ENCODE data around the gene CTDSPL.

Gene CTDSPL

DNA sequence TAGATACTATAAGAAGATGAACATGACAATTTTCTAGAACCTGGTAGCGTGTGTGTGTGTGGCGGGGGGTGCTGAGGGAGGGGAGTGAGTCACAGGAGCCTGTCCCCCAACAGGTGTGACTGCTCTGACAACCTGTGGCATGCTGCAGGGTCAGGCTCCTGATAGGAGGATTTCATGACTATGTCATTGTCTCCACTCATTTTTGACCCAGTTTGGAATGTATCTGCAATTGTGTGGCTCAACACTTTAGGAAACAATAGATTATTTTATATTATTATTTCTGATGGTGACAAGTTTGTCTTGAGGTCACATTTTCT is 119.6 kb downstream of the CTDSPL start:
- ATAC-seq: no peak

GRCh38 chr3:37982331-37982730 is 120.7 kb downstream of the CTDSPL start:
- ATAC-seq: no peak
- TF ChIP-seq ZFP30 (CRISPR knock-in tag; IDR thresholded peaks at IDR 0.05) (no peak), PATZ1 (CRISPR knock-in tag; IDR thresholded peaks at IDR 0.05; ENCODE audit: borderline replicate concordance) (no peak), ZFP3 (CRISPR knock-in tag; IDR thresholded peaks at IDR 0.05) (no peak), ZC3H10 (CRISPR knock-in tag; IDR thresholded peaks at IDR 0.05) (no peak), RARB (CRISPR knock-in tag; IDR thresholded peaks at IDR 0.05) (no peak), OSR1 (CRISPR knock-in tag; IDR thresholded peaks at IDR 0.05) (no peak), CREB5 (CRISPR knock-in tag; IDR thresholded peaks at IDR 0.05; ENCODE audit: low read depth) (no peak), BACH2 (CRISPR knock-in tag; IDR thresholded peaks at IDR 0.05; ENCODE audit: borderline replicate concordance) (no peak), CSDC2 (CRISPR knock-in tag; IDR thresholded peaks at IDR 0.05) (no peak), TSHZ2 (CRISPR knock-in tag; IDR thresholded peaks at IDR 0.05) (no peak)

More for the DNA sequence above, 119.6 kb downstream of the CTDSPL start:
- TF ChIP-seq ZNF70 (CRISPR knock-in tag; IDR thresholded peaks at IDR 0.05) (no peak), ZNF8 (CRISPR knock-in tag; IDR thresholded peaks at IDR 0.05) (no peak), GLIS3 (CRISPR knock-in tag; IDR thresholded peaks at IDR 0.05) (no peak), TOX (CRISPR knock-in tag; IDR thresholded peaks at IDR 0.05; ENCODE audit: borderline replicate concordance) (no peak), ZFP30 (CRISPR knock-in tag; IDR thresholded peaks at IDR 0.05) (no peak), ZC3H10 (CRISPR knock-in tag; IDR thresholded peaks at IDR 0.05) (no peak), SNAI2 (CRISPR knock-in tag; IDR thresholded peaks at IDR 0.05) (no peak), PPARA (CRISPR knock-in tag; IDR thresholded peaks at IDR 0.05; ENCODE audit: borderline replicate concordance) (no peak), CSDC2 (CRISPR knock-in tag; IDR thresholded peaks at IDR 0.05) (no peak), ARNTL (CRISPR knock-in tag; IDR thresholded peaks at IDR 0.05; ENCODE audit: borderline replicate concordance, low read depth) (no peak), PATZ1 (CRISPR knock-in tag; IDR thresholded peaks at IDR 0.05; ENCODE audit: borderline replicate concordance) (no peak), ZNF565 (CRISPR knock-in tag; conservative IDR thresholded peaks at IDR 0.05; ENCODE audit: low read depth) (no peak), ZFP3 (CRISPR knock-in tag; IDR thresholded peaks at IDR 0.05) (no peak), TCF4 (CRISPR knock-in tag; IDR thresholded peaks at IDR 0.05; ENCODE audit: borderline replicate concordance) (no peak), ISL1 (CRISPR knock-in tag; IDR thresholded peaks at IDR 0.05) (no peak), ESRRG (CRISPR knock-in tag; IDR thresholded peaks at IDR 0.05) (no peak), TSHZ2 (CRISPR knock-in tag; IDR thresholded peaks at IDR 0.05) (no peak), POU6F1 (CRISPR knock-in tag; IDR thresholded peaks at IDR 0.05; ENCODE audit: borderline replicate concordance, low read depth) (no peak), CREB5 (CRISPR knock-in tag; IDR thresholded peaks at IDR 0.05; ENCODE audit: low read depth) (no peak), RARB (CRISPR knock-in tag; IDR thresholded peaks at IDR 0.05) (no peak)

Measured in SK-N-SH treated with all-trans-retinoic acid at 6 μM for 48 hours (cell line).